SU-DHL-6 (cell line): ENCODE results near the gene PDHX.

Experiments used
- H2AFZ ChIP-seq: fragments of 200-600 bp; sonication (generic); 2 replicates; pipeline ENCODE4 v1.6.1; 2014; ENCODE audit warnings: low read depth, mild to moderate bottlenecking, moderate library complexity, mixed read lengths, antibody characterized with exemption, low read length; ENCODE audit not compliant: severe bottlenecking
- H3F3A ChIP-seq: fragments of 200-600 bp; shearing (Covaris generic); 2 replicates; pipeline ENCODE4 v1.6.0; 2016; ENCODE audit warnings: antibody characterized with exemption, mild to moderate bottlenecking; ENCODE audit not compliant: insufficient read depth
- H3K27ac ChIP-seq: fragments of 200-600 bp; sonication (generic); 2 replicates; pipeline ENCODE4 v1.5.1; 2016; ENCODE audit warnings: low read depth, mild to moderate bottlenecking, low read length, moderate library complexity, mixed read lengths
- H3K27me3 ChIP-seq: fragments of 200-600 bp; sonication (generic), shearing (Covaris generic); 2 replicates; pipeline ENCODE4 v1.6.0; 2014; ENCODE audit warnings: mild to moderate bottlenecking, low read length
- H3K36me3 ChIP-seq: fragments of 200-600 bp; sonication (generic); 2 replicates; pipeline ENCODE4 v1.6.1; 2014; ENCODE audit warnings: mild to moderate bottlenecking, low read length, mixed read lengths
- H3K4me2 ChIP-seq: fragments of 300-600, 200-600 bp; shearing (Covaris generic), sonication (generic); 2 replicates; pipeline ENCODE4 v1.6.0; 2014; ENCODE audit warnings: low read length, low read depth, mild to moderate bottlenecking; ENCODE audit not compliant: poor library complexity, severe bottlenecking
- H3K4me3 ChIP-seq: fragments of 200-600 bp; sonication (generic); 2 replicates; pipeline ENCODE4 v1.5.1; 2014; ENCODE audit warnings: antibody characterized with exemption, low read length, mild to moderate bottlenecking, mixed read lengths; ENCODE audit not compliant: insufficient read depth, poor library complexity, severe bottlenecking
- H3K79me2 ChIP-seq: fragments of 200-600 bp; sonication (generic); 2 replicates; pipeline ENCODE4 v1.6.1; 2014; ENCODE audit warnings: mild to moderate bottlenecking, low read length, moderate library complexity; ENCODE audit not compliant: insufficient read depth
- H3K9ac ChIP-seq: fragments of 200-600 bp; sonication (generic); 2 replicates; pipeline ENCODE4 v1.7.0; 2014; ENCODE audit warnings: mild to moderate bottlenecking, low read length
- H3K9me2 ChIP-seq: fragments of 200-600 bp; sonication (generic); replicated peaks from 2 replicates; pipeline ENCODE4 v1.6.1; 2014; ENCODE audit warnings: low read length; ENCODE audit not compliant: insufficient read depth
- H3K9me3 ChIP-seq: fragments of 200-600 bp; sonication (generic); 2 replicates; pipeline ENCODE4 v1.6.1; 2014; ENCODE audit warnings: low read length, mixed read lengths; ENCODE audit not compliant: insufficient read depth
- H4K20me1 ChIP-seq: fragments of 200-600 bp; sonication (generic); 2 replicates; pipeline ENCODE4 v1.6.1; 2014; ENCODE audit warnings: low read depth, mild to moderate bottlenecking, antibody characterized with exemption, low read length, moderate library complexity, mixed read lengths
- CTCF ChIP-seq: fragments of 200-600 bp; sonication (generic); IDR thresholded peaks from one replicate; pipeline ENCODE4 v1.5.1; 2017; ENCODE audit warnings: antibody characterized with exemption, mild to moderate bottlenecking, low read length, moderate library complexity; ENCODE audit not compliant: insufficient read depth, poor library complexity, severe bottlenecking
- EZH2phosphoT487 ChIP-seq: fragments of 200-600 bp; sonication (generic), shearing (Covaris generic); conservative IDR thresholded peaks from 2 replicates; pipeline ENCODE4 v1.6.1; 2018; ENCODE audit warnings: mild to moderate bottlenecking, antibody characterized with exemption, low read length, moderate library complexity, mixed read lengths

PDHX gene

GRCh38 chr11:35015621-35016387 is 99.4 kb downstream of the PDHX start:
- Histone ChIP-seq H3K4me2 (no peak overlapping the region), H3K9ac (no peak overlapping the region), H3K9me3 (no peaks in the 10 kb centered on the region), H3K36me3 (no peaks in the 10 kb centered on the region), H3F3A (no peaks in the 10 kb centered on the region), H3K9me2 (no peaks in the 10 kb centered on the region), H2AFZ (no peak overlapping the region), H3K27ac (no peak overlapping the region), H3K27me3 (no peaks in the 10 kb centered on the region), H4K20me1 (no peaks in the 10 kb centered on the region), H3K4me3 (no peak overlapping the region), H3K79me2 (no peaks in the 10 kb centered on the region)
- TF ChIP-seq CTCF (no peak), EZH2phosphoT487 (no peak)

- no peak for TF ChIP-seq CTCF
- TF ChIP-seq EZH2phosphoT487: no peak
- H3K4me2 ChIP-seq: no peak overlapping the region
- no peaks in the 10 kb centered on the region for H3K36me3 ChIP-seq
- H3K79me2 ChIP-seq: no peaks in the 10 kb centered on the region
- no peaks in the 10 kb centered on the region for H3K9me3 ChIP-seq
- no peak overlapping the region for H3K4me3 ChIP-seq
- H3K9ac ChIP-seq: no peak overlapping the region
- no peak overlapping the region for H2AFZ ChIP-seq
- H4K20me1 ChIP-seq: no peaks in the 10 kb centered on the region
- H3K27ac ChIP-seq: no peak overlapping the region
- H3K9me2 ChIP-seq: no peaks in the 10 kb centered on the region
- H3K27me3 ChIP-seq: no peaks in the 10 kb centered on the region
- H3F3A ChIP-seq: no peaks in the 10 kb centered on the region
Observed at GRCh38 chr11:35016916-35017315, 100.5 kb downstream of the PDHX start.

GRCh38 chr11:35017528-35018342 is 101.3 kb downstream of the PDHX start:
- Histone ChIP-seq H3K9me3 (no peaks in the 10 kb centered on the region), H3K4me3 (no peak overlapping the region), H3K27me3 (no peaks in the 10 kb centered on the region), H3K4me2 (no peak overlapping the region), H3K9ac (no peak overlapping the region), H3K27ac (no peak overlapping the region), H3K36me3 (no peaks in the 10 kb centered on the region), H2AFZ (no peak overlapping the region), H3K9me2 (no peaks in the 10 kb centered on the region), H3K79me2 (no peaks in the 10 kb centered on the region), H3F3A (no peaks in the 10 kb centered on the region), H4K20me1 (no peaks in the 10 kb centered on the region)
- TF ChIP-seq EZH2phosphoT487: no peak
- no peak for TF ChIP-seq CTCF
